Coronary artery (tissue), 2 donors: Measurements from ENCODE around the gene SCUBE2.
"Not testable (repeated sequence)": the region's sequence is repeated elsewhere in the genome, so short reads cannot be mapped to it uniquely, and the experiment has no call there.

Experiments
- DNase-seq: peaks from one replicate; pipeline ENCODE4 v3.0.0-alpha.2; 2017; ENCODE audit warnings: low spot score
- H3K27ac ChIP-seq, 2 donors: fragments of 200-600 bp; sonication (generic); one replicate each; pipeline ENCODE4 v1.5.1; 2016 to 2019
- H3K4me3 ChIP-seq: fragments of 200-600 bp; sonication (generic); 2 replicates; pipeline ENCODE4 v1.5.1; 2016; ENCODE audit warnings: mild to moderate bottlenecking, moderate library complexity
- CTCF ChIP-seq: fragments of 200-600 bp; sonication (generic); IDR thresholded peaks from one replicate; pipeline ENCODE4 v1.5.1; 2019; ENCODE audit warnings: antibody characterized with exemption

The SCUBE2 gene

GRCh38 chr11:8998017-8998416, 93.4 kb downstream of the SCUBE2 start:
- no peak for TF ChIP-seq CTCF
- Histone ChIP-seq H3K27ac (no peak overlapping the region), H3K4me3 (no peak overlapping the region)
- no peak for DNase-seq

GRCh38 chr11:8997451-8997850, 93.9 kb downstream of the SCUBE2 start:
- no peak for TF ChIP-seq CTCF
- Histone ChIP-seq H3K27ac (no peak overlapping the region), H3K4me3 (no peak overlapping the region)
- no peak for DNase-seq

GRCh38 chr11:8989453-8989852, 101.9 kb downstream of the SCUBE2 start:
- TF ChIP-seq CTCF: no peak
- no peak overlapping the region for H3K27ac ChIP-seq
- no peak overlapping the region for H3K4me3 ChIP-seq
- DNase-seq: no peak

- H3K27ac ChIP-seq: no peak overlapping the region
- no peak for TF ChIP-seq CTCF
- DNase-seq: no peak
- no peak overlapping the region for H3K4me3 ChIP-seq
Measured at GRCh38 chr11:8988329-8989234, 102.8 kb downstream of the SCUBE2 start.

GRCh38 chr11:8987446-8987845, 104.0 kb downstream of the SCUBE2 start:
- no peak for TF ChIP-seq CTCF
- DNase-seq: no peak
- H3K27ac ChIP-seq: no peak overlapping the region
- no peak overlapping the region for H3K4me3 ChIP-seq

- DNase-seq, H3K4me3 ChIP-seq, H3K27ac ChIP-seq: not testable (repeated sequence)
Measured at GRCh38 chr11:8986772-8987171, 104.6 kb downstream of the SCUBE2 start.

- TF ChIP-seq CTCF: no peak
- Histone ChIP-seq H3K4me3 (no peak overlapping the region), H3K27ac (no peak overlapping the region)
- DNase-seq: no peak
Measured at GRCh38 chr11:8985462-8985861, 105.9 kb downstream of the SCUBE2 start.
